ENCODE results near the gene GLCCI1.
A peak's percentile ranks its signal among the peaks of the same experiment; 100 is the strongest.

Gene GLCCI1

DNA sequence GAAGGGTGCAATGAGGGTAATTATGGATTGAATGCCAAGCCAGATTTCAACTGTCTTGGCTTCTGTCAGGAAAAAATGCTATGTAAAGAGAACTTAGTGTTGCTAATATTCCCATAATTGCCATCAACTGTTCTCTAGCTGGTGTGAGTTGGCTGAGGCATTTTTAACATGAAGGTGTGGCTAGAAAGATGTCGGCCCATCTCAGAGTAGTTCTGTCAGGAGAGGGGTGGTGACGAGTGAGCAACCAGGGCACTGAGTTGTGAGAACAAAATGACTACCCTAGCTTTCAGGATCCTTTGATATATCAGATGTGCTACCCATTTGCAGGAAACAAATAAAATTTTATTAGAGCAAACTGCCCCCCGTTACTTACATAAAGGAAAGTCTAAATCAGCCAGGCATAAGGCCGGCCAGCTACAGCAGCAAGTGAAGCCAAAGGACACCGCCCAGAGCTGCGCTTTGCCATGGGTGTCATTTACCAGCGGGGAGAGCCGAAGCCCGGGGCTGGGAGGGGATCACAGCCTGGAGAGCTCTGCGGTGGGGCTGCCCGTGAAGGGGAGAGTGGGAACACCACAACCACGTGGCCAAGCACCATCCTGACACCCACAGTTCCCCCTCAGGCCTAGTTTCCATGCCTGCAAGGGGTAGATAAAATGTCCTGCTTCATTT is 151.9 kb downstream of the GLCCI1 start:
- no peaks in the 10 kb centered on the region for H4K20me1 ChIP-seq (ENCODE audit: insufficient read depth, low read length)
- H2AFZ ChIP-seq (ENCODE audit: low read depth, low read length): no peak overlapping the region
- no peak overlapping the region for H3K4me2 ChIP-seq (ENCODE audit: low read length)
- no peaks in the 10 kb centered on the region for H3K27me3 ChIP-seq (ENCODE audit: low read depth, low read length)
- H3K9me3 ChIP-seq (ENCODE audit: insufficient read depth, low read length): no peaks in the 10 kb centered on the region
- H3K27ac ChIP-seq (ENCODE audit: low read length): no peak overlapping the region
- H3K79me2 ChIP-seq (ENCODE audit: low read length): no peaks in the 10 kb centered on the region
- H3K4me1 ChIP-seq (ENCODE audit: low read length): peaks cover 8% of the 10 kb centered on the region
- H3K4me3 ChIP-seq (ENCODE audit: low read length): no peak overlapping the region
- no peaks in the 10 kb centered on the region for H3K36me3 ChIP-seq (replicated peaks; ENCODE audit: low read depth, low read length)
- TF ChIP-seq EZH2phosphoT487 (IDR thresholded peaks at IDR 0.05; ENCODE audit: low read depth): no peak
- TF ChIP-seq, protein P1, sequence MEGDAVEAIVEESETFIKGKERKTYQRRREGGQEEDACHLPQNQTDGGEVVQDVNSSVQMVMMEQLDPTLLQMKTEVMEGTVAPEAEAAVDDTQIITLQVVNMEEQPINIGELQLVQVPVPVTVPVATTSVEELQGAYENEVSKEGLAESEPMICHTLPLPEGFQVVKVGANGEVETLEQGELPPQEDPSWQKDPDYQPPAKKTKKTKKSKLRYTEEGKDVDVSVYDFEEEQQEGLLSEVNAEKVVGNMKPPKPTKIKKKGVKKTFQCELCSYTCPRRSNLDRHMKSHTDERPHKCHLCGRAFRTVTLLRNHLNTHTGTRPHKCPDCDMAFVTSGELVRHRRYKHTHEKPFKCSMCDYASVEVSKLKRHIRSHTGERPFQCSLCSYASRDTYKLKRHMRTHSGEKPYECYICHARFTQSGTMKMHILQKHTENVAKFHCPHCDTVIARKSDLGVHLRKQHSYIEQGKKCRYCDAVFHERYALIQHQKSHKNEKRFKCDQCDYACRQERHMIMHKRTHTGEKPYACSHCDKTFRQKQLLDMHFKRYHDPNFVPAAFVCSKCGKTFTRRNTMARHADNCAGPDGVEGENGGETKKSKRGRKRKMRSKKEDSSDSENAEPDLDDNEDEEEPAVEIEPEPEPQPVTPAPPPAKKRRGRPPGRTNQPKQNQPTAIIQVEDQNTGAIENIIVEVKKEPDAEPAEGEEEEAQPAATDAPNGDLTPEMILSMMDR (IDR thresholded peaks at IDR 0.05; ENCODE audit: low read depth, low read length): no peak
- H3K9ac ChIP-seq (ENCODE audit: low read length): no peak overlapping the region

DNA sequence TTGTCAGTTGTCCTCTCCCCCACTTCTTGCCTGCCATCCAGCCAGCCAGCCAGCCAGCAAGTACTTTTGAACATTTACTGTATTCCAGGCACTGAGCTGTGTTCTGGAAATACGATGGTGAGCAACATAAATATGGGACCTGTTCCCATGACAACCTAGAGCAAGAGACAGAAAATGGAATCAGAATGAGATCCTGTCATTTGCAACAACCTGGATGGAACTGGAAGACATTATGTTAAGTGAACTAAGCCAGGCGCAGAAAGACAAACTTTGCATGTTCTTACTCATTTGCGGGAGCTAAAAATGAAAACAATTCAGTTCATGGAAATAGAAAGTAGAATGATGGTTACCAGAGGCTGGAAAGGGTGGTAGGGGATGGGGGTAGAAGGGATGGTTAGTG is 152.6 kb downstream of the GLCCI1 start:
- Histone ChIP-seq H3K9ac (ENCODE audit: low read length) (no peak overlapping the region), H3K4me1 (ENCODE audit: low read length) (peaks cover 15% of the 10 kb centered on the region), H3K4me3 (ENCODE audit: low read length) (no peak overlapping the region), H3K79me2 (ENCODE audit: low read length) (no peaks in the 10 kb centered on the region), H4K20me1 (ENCODE audit: insufficient read depth, low read length) (no peaks in the 10 kb centered on the region), H3K9me3 (ENCODE audit: insufficient read depth, low read length) (no peaks in the 10 kb centered on the region), H3K27ac (ENCODE audit: low read length) (no peak overlapping the region), H3K27me3 (ENCODE audit: low read depth, low read length) (no peaks in the 10 kb centered on the region), H2AFZ (ENCODE audit: low read depth, low read length) (no peak overlapping the region), H3K4me2 (ENCODE audit: low read length) (no peak overlapping the region), H3K36me3 (replicated peaks; ENCODE audit: low read depth, low read length) (no peaks in the 10 kb centered on the region)
- no peak for TF ChIP-seq EZH2phosphoT487 (IDR thresholded peaks at IDR 0.05; ENCODE audit: low read depth)
- TF ChIP-seq, protein P1 (IDR thresholded peaks at IDR 0.05; ENCODE audit: low read depth, low read length): no peak

DNA sequence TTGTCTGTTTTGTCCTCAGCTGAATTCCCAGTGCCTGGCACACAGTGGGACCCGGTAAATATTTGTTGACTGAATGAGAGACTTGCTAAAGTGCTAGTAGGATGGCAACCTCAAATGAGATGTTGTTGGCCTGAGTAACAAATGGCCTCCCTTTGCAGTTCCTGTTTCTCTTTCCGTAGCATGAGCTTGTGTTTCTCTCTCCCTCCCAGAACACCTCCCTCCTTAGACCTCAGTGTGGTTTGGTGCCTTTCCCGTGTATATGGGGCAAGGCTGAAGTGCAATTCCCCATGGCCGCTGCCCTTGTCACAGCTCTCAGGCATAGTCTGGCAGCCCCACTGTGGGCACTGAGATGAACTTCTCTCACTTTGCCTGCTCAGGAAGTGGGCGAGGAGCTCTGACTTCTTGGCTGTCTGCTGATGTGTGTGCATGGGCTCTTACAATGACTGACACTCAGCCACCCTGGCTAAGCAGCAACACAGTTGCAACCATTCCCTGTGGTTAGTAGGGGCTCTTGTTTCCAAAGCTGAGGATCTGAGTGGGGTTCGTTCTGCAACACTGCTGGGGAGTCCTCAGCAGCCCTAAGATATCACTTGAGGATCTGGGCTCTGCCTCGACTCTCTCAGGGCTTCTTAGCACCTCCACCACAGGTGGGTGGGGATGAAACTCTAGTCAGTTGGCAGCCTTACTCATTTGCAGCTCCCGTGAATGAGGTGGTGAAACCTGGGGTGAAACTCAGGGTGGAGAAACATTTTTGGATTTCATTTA is 157.3 kb downstream of the GLCCI1 start:
- Histone ChIP-seq H3K4me3 (ENCODE audit: low read length) (0 out of 2 replicates have a peak overlapping the region, but pooled peaks have one; percentile 13), H3K9ac (ENCODE audit: low read length) (no peak overlapping the region), H2AFZ (ENCODE audit: low read depth, low read length) (peak overlapping the region; percentile 96), H3K36me3 (replicated peaks; ENCODE audit: low read depth, low read length) (no peaks in the 10 kb centered on the region), H3K4me2 (ENCODE audit: low read length) (peak overlapping the region; percentile 55), H4K20me1 (ENCODE audit: insufficient read depth, low read length) (no peaks in the 10 kb centered on the region), H3K4me1 (ENCODE audit: low read length) (peaks cover 14% of the 10 kb centered on the region), H3K27me3 (ENCODE audit: low read depth, low read length) (no peaks in the 10 kb centered on the region), H3K27ac (ENCODE audit: low read length) (no peak overlapping the region), H3K79me2 (ENCODE audit: low read length) (no peaks in the 10 kb centered on the region), H3K9me3 (ENCODE audit: insufficient read depth, low read length) (no peaks in the 10 kb centered on the region)
- TF ChIP-seq, protein P1 (IDR thresholded peaks at IDR 0.05; ENCODE audit: low read depth, low read length): no peak
- no peak for TF ChIP-seq EZH2phosphoT487 (IDR thresholded peaks at IDR 0.05; ENCODE audit: low read depth)

- peaks cover 14% of the 10 kb centered on the region for H3K4me1 ChIP-seq (ENCODE audit: low read length)
- H3K4me2 ChIP-seq (ENCODE audit: low read length): no peak overlapping the region
- H3K79me2 ChIP-seq (ENCODE audit: low read length): no peaks in the 10 kb centered on the region
- H3K9ac ChIP-seq (ENCODE audit: low read length): no peak overlapping the region
- H3K36me3 ChIP-seq (replicated peaks; ENCODE audit: low read depth, low read length): no peaks in the 10 kb centered on the region
- no peak overlapping the region for H3K27ac ChIP-seq (ENCODE audit: low read length)
- TF ChIP-seq, protein P1 (IDR thresholded peaks at IDR 0.05; ENCODE audit: low read depth, low read length): no peak
- no peak for TF ChIP-seq EZH2phosphoT487 (IDR thresholded peaks at IDR 0.05; ENCODE audit: low read depth)
- H3K27me3 ChIP-seq (ENCODE audit: low read depth, low read length): no peaks in the 10 kb centered on the region
- no peak overlapping the region for H2AFZ ChIP-seq (ENCODE audit: low read depth, low read length)
- no peaks in the 10 kb centered on the region for H3K9me3 ChIP-seq (ENCODE audit: insufficient read depth, low read length)
- H4K20me1 ChIP-seq (ENCODE audit: insufficient read depth, low read length): no peaks in the 10 kb centered on the region
- H3K4me3 ChIP-seq (ENCODE audit: low read length): no peak overlapping the region
Measured at GRCh38 chr7:8126601-8127167, 158.1 kb downstream of the GLCCI1 start.
